ENCODE measurements around the gene MYO7A.

MYO7A gene

DNA sequence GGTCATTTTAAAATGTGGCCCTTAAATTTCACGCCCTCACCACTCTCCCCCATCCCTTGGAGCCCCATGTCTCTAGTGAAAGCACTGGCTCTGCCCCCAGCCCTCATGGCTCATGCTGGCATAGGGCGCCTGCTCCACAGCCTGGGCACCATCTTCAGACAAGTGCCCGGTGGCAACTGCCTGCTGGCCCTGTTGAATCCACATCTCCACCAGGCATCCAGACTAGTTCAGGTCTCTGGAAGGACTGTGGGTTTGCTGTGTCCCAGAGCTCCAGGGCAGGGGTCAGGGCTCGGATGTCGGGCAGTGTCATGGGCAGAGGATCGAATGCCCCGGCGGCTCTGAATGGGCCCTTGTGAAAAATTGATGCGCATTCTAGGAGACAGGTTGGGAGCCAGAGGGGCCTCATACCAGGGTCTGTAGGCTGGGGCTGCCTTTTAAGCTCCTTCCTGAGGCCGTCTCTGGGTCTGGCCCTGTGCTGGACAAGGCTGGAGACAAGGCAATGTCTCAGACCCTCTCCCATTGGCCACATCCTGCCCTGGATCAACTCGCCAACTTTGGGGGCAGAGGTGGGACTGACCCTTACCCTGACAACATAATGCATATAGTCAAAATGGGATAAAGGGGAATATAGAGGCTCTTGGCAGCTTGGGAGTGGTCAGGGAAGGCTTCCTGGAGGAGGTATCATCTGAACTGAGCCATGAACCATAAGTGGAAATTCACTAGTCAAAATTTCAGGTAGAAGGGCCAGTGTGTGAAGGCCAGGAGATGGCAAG is 1.2 kb downstream of the MYO7A start:
- no peak for DNase-seq

DNA sequence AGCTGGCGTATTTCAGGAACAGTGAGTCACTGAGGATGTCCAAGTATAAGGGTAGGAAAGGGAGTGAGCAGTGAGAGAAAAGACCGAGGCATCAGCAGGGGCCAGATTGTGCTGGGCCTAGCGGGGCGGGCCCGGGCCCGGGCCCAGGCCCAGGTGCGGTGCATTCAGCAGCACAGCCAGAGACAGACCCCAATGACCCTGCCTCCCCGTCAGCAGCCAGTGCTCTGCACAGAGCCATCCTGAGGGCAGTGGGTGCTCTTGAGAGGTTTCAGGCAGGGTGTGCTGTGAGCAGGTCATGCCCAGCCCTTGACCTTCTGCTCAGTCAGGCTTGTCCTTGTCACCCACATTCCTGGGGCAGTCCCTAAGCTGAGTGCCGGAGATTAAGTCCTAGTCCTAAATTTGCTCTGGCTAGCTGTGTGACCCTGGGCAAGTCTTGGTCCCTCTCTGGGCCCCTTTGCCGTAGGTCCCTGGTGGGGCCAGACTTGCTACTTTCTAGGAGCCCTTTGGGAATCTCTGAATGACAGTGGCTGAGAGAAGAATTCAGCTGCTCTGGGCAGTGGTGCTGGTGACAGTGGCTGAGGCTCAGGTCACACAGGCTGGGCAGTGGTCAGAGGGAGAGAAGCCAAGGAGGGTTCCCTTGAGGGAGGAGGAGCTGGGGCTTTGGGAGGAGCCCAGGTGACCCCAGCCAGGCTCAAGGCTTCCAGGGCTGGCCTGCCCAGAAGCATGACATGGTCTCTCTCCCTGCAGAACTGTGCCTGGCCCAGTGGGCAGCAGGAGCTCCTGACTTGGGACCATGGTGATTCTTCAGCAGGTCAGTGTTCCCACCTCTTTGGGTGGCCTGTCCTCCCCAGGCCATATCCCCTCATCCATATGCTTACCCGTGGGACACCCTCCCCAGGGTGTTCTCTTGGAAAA is 2.1 kb downstream of the MYO7A start:
- DNase-seq: no peak

DNA sequence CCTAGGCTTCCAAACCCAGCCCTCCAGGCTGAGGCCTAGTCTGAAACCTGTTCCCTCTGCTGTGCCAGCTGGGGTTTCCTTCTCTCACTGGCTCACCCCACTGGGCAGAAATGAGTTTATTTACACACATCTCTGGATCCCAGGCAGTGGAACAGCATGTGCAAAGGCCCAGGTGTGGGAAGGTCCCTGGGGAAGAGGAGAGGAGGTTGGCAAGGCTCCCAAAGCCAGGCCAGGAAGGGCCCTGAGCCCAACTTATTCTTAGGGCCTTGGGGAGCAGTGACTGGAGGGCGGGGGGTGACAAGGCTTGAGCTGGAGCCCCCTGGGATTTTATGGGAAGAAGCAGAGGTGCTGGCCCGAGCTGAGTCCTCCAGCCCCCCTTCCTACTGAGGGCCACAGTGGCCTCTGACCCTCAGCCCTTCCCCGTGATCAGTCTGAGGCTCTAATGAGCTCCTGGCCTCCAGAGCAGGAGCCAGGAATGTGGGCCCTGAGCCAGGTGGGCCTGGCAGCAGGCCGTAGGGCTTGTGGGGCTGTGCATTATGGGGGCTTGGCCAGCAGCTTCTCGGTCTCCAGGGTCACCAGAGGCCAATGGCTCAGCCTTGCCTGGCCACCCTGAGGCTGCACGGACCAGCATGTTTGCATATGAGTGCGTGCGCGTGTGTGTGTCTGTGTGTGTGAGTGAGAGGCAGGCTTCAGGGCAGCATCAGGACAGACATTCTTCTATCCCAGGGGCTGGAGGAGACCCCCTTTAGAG is 2.9 kb downstream of the MYO7A start:
- DNase-seq: no peak

DNA sequence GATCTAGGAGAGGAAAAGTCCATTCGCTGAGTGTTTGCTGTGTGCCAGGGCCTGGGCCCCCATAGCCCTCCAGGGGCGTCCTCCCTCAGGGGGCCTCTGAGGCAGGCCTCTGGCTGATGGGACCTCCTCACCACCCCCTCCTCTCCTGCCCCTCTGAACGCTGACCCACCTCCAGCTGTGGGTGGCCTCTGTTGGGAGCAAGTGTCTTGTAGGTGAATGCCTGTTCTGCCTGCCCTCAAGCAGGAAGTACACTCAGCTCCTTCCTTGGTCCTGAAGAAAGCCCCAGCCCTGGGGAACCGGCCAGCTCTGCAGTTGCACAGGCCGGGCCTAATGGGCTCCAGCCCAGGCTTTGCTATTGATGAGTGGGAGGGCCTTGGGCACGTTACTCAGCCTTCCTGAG is 3.5 kb downstream of the MYO7A start:
- peak; percentile 27 for DNase-seq

DNA sequence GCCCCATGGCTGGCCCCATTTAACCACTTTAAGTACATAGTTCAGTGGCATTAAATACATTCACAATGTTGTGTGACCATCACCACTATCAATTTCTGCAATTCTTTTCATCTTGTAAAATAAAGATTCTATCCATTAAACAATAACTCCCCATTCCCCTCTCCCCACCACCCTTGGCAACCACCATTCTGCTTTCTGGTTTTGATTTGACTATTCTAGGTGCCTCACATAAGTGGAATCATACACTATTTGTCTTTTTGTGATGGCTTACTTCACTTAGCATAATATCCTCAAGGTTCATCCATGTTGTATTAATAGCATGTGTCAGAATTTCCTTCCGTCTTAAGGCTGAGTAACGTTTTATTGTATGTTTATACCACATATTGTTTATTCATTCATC is 7.0 kb downstream of the MYO7A start:
- no peak for DNase-seq

DNA sequence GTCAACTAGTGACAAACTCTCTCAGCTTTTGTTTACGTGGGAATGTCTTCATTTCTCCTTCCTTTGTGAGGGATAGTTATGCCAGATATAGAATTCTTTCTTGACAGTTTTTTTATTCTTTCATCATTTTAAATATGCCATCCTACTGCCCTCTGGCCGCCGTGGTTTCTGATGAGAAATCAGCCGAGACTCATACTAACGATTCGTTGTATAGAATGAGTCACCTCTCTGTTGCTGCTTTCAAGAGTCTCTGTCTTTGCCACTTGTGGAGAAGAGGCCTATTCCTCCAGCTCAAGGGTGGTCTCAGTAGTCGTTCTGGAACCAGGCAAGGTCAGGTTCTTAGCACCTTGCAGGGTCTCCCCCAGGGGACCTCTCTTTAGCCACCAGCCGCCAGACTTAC is 8.0 kb downstream of the MYO7A start:
- no peak for DNase-seq

DNA sequence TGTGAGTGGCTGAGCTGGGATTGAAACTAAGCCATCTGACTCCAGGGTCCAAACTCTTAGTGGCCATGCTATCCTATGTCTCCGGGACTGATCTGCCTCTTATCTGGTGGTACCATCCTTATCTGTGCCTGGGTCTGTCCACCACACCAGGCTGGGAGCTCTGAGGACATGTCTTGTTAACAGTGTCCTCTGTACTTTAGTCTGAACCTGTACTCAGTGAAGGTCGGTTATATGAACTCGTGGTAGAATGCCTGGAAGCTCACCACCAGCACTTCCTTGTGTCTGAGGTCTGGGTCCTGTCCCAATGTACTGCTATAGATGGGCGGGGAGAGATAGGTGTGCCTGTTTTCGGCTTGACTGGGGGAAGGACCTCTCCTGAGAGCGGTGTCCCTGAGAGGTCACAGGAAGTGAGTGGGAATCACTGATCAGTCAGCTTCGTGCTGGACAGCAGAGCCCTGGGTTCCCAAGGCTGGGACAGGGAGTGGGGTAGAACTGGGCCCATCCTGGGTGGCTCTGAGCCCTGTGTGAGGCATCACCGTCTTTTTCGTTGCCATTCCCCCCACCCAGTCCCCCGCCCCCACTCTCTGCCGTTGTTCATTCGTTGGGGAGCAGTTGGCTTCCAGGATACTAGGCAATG is 8.9 kb downstream of the MYO7A start:
- DNase-seq: no peak

DNA sequence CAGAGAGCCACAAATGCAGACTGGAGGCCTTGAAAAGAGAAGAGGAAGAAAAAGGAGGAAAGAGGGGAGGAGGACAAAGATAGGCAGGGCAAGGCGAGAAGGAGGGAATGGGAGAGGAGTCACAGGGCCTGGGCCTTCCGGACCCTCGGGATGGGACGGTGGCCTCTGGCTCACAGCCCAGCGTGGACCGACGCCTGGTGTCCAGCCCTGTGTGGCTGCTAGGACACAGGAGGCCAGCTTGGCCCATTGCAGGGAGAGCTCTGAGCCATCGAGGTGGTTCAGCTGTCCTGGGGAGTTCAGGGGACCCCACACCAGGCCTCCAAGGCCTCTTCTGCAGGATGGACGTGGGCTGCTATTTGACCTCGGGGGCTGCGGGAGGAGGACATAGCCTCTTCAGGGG is 9.4 kb downstream of the MYO7A start:
- DNase-seq: no peak

DNA sequence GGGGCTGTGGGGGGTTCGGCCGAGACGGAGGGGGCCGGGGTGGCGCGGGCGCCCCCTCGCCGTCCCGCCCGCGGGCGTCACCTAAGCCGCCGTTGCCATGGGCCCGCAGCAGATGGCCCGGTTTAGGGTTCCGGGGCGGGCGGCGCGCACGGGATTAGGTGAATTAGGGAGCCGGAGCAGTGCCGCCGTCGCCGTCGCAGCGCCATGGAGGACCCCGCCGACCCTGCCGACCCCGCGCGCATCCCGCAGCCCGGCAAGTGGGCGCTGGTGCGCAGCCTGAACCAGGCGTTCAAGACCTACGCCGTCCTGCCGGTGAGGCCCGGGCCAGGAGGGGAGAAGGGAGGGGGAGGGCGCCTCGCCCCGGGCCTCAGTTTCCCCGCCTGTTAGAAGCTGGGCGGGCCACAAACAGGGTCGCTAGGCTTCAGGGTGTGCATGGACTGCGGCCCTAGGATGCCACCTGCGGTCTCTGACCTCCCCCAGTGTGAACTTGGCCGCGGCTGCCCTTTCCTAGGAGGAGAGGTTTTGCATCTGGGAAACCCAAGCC is 10.1 kb downstream of the MYO7A start:
- DNase-seq: no peak

DNA sequence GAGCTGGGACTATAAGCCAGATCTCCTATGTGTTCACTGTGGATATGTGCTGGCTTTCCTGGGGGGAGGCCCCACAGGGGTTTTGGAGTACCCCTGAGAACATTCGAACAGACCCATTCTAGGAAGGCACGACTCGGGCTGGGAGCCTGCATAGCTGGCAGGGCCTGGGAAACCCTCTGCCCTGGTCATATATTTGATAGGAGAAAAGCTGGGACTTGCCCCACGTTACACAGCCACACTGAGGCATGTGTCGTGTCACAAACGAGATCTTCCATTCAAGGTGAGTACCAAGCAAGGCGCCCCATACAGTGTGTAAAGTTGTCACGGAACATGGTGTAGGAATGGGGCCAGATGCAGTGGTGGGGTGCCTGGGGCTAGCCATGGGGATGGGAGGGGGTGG is 11.2 kb downstream of the MYO7A start:
- no peak for DNase-seq

DNA sequence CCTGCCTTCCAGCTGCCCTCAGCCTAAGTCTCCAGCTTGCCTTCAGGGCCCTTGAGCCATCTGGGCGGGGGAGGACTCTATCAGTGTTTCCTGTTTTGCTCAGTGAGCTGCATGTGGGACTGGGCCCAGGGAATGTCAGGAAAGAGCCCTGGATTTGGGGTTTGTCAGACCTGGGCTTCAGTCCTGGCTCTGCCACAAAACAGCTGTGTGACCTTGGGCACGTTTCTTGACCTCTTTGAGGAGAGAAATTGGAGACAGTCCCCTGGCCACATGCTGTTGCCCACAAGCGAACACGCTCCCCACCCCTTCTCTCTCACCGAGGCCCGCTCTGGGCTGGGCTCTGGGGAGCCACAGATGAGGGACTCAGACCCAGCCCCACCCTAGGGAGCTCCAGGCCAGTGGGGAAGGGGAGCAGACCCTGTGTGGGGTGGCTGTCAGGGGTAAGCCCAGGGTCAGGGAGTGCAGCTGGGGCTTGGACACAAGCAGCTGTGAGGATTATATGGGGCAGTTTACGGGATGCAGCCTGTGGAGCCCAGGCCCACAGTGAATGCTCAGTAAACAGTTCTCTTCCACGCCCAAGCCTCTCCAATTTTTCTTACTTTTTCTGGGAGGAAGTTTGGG is 12.3 kb downstream of the MYO7A start:
- DNase-seq: peak; percentile 52

DNA sequence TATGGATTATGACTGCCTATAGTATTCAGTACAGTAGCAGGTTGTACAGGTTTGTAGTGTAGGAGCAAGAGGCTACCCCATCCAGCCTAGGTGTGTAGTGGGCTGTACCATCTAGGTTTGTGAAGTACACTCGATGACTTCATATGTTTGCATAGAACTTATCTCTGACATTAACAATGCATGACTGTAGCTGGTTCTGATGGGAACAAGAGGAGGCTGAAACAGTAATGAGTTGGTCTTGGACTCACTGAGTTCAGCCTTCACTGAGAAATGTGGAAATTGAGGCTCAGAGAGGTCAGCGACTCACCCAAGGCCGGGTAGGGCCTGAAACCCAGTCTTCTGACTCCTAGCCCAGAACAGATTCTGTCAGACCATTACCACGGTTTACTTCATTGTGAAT is 13.0 kb downstream of the MYO7A start:
- no peak for DNase-seq

DNA sequence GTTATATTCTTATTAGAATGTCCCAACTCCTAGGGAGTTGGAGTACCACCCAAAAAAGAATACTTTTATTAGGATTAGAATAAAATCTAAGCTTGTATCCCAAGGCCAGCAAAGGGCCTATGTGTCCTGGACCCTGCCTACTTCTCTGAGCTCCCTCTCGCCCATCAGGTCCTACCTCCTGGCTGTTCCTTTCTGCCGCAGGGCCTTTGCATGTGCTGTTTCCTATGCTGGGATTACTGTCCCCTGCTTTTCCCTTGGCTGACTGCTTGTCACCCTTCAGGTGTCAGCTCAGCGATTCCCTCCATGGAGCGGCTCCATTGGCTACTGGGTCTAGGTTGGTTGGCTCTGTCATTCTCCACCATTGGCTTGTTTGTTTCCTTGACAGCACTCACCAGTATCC is 13.4 kb downstream of the MYO7A start:
- no peak for DNase-seq

DNA sequence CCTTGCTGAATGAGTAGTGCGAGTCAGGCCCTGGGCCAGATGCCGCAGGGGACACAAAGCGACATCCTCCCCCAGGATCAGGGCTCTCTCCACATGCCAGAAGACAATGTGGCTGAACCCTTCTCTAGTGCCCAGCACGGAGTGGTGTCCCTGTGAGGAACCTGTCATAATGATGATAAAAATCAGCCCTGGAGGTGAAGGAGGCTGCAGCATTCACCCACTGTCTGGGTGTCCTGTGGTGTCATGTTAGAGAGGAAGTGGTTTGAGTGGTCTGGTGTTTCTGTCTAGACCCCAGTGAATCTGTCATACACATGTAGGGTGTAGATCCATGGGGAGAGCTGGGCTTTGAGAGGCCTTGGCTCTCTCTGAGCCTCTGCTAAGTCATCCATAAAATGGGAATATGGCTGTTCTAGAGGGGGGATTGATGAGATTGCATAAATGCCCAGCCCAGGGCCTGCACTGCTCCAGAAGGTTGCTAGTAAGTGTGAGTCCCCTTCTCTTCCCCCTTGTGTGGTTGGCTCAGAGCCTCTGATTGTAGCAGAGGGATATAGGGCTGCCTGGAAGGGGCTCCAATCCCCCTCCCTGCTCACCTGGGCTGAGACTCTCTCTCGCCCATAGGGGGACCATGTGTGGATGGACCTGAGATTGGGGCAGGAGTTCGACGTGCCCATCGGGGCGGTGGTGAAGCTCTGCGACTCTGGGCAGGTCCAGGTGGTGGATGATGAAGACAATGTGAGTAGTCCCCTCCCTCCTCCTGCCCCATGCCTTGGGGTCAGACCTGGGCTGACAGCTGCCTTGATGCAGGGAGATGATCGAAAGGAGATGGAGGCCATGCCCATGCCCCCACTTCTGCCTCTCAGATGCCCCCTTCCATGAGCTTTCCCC is 14.3 kb downstream of the MYO7A start:
- DNase-seq: no peak

DNA sequence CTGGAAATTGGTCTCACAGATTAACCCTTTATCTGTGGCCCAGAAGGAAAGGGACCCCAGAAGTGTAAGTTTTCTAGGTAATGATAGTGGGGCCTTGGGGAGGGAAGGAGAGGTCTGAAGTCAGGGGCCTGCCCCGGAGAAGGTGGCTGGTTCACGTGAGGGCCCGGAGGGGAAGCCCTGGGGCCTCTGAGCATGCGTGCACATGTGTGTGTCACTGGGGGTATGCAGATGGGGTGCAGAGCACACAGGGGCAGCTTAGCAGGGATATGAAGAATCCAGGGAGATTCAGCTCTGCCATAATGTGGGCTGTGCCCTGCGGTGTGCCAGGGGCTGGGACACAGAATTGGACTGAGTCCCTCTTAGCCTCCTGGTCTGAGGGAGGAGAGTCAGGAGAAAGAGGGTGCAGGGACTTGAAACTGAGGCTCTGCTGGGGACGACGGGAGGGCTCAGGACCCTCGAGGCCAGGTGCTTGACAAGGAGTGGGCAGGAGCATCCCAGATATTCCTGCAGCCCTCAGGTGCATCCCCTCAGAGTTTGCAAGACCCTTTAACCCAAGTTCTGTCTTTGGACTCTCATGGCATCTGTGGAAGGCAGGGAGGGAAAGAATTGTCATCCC is 15.5 kb downstream of the MYO7A start:
- no peak for DNase-seq

DNA sequence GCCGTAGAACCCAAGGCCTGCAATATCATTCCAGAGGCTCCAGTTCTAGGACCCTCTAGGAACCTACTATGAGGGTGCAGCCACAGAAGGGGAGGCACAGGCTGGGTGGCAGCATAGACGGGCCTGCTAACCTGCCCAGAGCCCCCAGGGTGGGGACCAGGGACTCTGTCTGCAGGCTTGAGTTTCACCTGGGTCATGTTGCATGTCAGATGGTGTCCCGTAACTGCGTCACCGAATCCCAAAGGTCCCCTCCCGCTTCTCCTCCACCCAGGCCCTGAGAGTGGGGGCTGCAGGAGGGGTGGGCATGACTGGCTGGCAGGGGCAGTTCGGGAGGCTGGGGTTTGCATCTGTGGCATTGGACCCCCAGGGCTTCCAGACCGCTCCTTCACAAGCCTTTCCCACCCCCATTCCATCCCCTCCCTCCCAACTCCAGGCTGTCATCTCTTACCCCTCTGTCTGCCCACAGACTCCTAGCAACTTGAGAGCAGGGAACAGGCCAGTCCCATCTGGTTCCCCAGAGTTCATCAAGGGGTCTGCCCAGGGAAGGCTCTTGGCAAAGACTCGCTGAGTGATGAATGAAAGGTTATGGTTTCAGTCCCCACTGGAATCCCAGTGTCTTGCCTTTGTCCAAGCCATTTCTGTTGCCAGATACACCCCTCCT is 16.3 kb downstream of the MYO7A start:
- DNase-seq: no peak

DNA sequence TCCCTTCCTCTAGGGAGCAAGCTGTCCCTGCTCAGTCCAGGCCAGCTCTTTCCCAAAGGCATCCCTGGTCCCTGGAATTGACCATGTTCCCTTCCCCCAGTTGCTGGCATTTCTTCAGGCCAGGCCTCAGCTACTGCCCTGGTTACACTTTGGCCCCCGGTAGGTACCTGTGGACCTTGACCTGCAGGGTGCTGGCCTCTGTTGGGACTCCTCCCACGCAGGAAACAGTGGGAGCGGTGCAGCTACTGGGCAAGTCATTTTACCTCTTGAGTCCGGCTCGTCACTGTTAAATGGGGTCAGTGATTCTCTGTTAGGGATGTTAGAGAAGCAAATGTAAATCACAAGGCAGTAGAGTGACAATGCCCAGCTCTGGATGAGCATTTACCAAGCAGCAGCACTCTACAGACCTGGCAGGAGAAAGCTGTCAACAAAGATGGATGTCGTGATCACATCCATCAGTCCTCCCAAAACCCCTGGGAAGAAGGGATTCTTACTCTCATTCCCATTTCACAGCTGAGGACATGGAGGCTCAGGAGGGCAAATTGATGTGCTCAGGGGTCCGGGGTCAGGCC is 16.9 kb downstream of the MYO7A start:
- no peak for DNase-seq

DNA sequence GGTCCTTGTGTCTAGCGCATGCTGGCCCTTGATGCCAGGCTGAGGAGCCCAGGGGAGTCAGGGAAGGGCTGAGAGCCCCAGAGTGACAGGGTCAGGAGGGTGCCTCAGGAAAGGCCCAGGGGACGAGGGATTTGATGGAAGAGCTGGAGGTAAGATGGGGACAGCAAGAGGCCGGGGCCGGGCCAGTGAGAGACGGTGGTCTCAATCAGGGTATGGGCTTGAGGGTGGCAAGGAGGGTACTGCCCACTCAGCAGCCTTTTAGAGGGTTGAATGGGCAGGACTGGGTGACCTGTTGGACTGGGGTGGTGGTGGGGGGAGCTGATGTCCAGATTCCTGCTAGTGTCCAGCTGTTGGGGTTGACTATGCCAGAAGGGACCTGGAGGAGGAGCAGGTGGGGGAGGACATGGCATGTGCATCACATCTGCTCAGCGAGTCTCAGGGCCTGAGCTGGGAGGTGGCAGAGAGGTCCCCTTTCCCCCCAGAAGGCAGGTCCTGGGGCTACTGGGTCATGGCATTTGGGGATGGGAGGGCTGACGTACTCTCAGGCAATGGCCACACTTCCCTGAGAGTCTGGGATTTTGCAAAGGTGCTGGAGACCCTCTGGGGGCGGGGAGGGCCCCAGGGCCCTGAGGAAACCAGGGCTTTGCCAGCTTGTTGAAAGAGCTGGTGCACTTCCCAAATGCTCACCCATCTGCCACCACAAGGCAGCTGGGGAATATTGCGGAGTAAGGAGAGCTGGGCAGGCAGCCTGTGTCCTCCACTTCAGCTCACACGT is 18.4 kb downstream of the MYO7A start:
- DNase-seq: no peak

DNA sequence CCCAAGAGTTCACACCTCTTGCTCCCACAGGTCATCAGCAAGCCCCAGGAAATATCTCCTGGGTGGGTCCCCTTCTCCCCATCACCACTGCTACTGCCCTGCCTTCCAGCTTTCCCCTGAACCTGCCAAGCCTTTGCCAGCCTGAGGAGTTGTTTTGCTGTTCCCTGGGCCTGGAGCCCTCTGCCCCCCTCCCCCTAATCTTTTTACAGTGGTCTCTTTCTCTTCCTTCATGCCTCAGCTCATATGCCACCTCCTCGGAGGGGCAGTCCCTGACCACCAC is 18.9 kb downstream of the MYO7A start:
- no peak for DNase-seq

All from RPMI8226 (cell line).